ENCODE data around the gene RTEL1.

- TF ChIP-seq CTCF (conservative IDR thresholded peaks at IDR 0.05 in 1 of 2, IDR thresholded peaks at IDR 0.05 in 1 of 2; ENCODE audit: extremely low read depth in 1 of 2, insufficient read depth in 1 of 2, low read depth in 1 of 2, low read length in 2 of 2): no peak
- TF ChIP-seq EZH2 (IDR thresholded peaks at IDR 0.05; ENCODE audit: borderline replicate concordance, low read length): no peak
Observed at GRCh38 chr20:63636752-63637628, 21.1 kb upstream of the RTEL1 start.
